ENCODE measurements around the gene SRP72. TPM values are rescaled to one million over a fixed set of nuclear protein-coding genes. Genes with fewer than 3 reads are reported as not detected.

SRP72 gene
- total and polyA plus RNA-seq, 4 donors = 32.1 to 69.7 (median 40.7) TPM

- no peak for TF ChIP-seq CTCF (IDR thresholded peaks at IDR 0.05; ENCODE audit: low read depth, low read length, missing input control)
Measured at GRCh38 chr4:56480691-56481090, 13.3 kb downstream of the SRP72 start (continued).

GRCh38 chr4:56496241-56496640, 28.8 kb downstream of the SRP72 start:
- no peaks in the 10 kb centered on the region for H3K4me1 ChIP-seq (ENCODE audit: control insufficient read depth in 4 of 4, insufficient read depth in 4 of 4, low read length in 3 of 4)
- H3K4me3 ChIP-seq (ENCODE audit: low read depth in 1 of 3, low read length in 3 of 3) = no peak overlapping the region
- H3K27ac ChIP-seq (ENCODE audit: low read depth in 1 of 2, low read length in 2 of 2) = no peak overlapping the region
- no peak overlapping the region for H3K9ac ChIP-seq (ENCODE audit: low read depth in 1 of 2, low read length in 2 of 2)
- H3K36me3 ChIP-seq (ENCODE audit: control insufficient read depth in 4 of 4, insufficient read depth in 3 of 4, low read depth in 1 of 4, low read length in 3 of 4) = peaks cover 9 to 52% (median 28%) of the 10 kb centered on the region in 4 donors
- WGBS = 98% methylated on average over 1 of the region's 1 CpG
- H3K27me3 ChIP-seq (ENCODE audit: control insufficient read depth in 4 of 4, insufficient read depth in 4 of 4, low read length in 3 of 4) = no peaks in the 10 kb centered on the region
- no peaks in the 10 kb centered on the region for H3K9me3 ChIP-seq (ENCODE audit: control insufficient read depth in 4 of 4, low read length in 3 of 4)
- DNase-seq (ENCODE audit: low spot score) = no peak
- TF ChIP-seq HNF4G (IDR thresholded peaks at IDR 0.05) = no peak
- TF ChIP-seq FOXA2 (IDR thresholded peaks at IDR 0.05) = no peak
- no peak for TF ChIP-seq TAF1 (conservative IDR thresholded peaks at IDR 0.05)
- TF ChIP-seq HNF4A (conservative IDR thresholded peaks at IDR 0.05) = no peak
- no peak for TF ChIP-seq MAX (IDR thresholded peaks at IDR 0.05)
- TF ChIP-seq CTCF (IDR thresholded peaks at IDR 0.05; ENCODE audit: low read depth, low read length, missing input control) = no peak
- no peak for TF ChIP-seq JUND (IDR thresholded peaks at IDR 0.05)
- TF ChIP-seq YY1 (IDR thresholded peaks at IDR 0.05) = no peak
- TF ChIP-seq SP1 (IDR thresholded peaks at IDR 0.05) = no peak
- no peak for TF ChIP-seq REST (IDR thresholded peaks at IDR 0.05)
- no peak for TF ChIP-seq GABPA (IDR thresholded peaks at IDR 0.05 in 1 of 2, conservative IDR thresholded peaks at IDR 0.05 in 1 of 2)
- no peak for TF ChIP-seq ZBTB33 (IDR thresholded peaks at IDR 0.05)
- TF ChIP-seq NR2F2 (IDR thresholded peaks at IDR 0.05) = no peak
- TF ChIP-seq RAD21 (IDR thresholded peaks at IDR 0.05) = no peak
- no peak for TF ChIP-seq EGR1 (IDR thresholded peaks at IDR 0.05; ENCODE audit: low read depth in 2 of 2)
- TF ChIP-seq ATF3 (IDR thresholded peaks at IDR 0.05) = no peak
- TF ChIP-seq FOXA1 (IDR thresholded peaks at IDR 0.05) = no peak
- TF ChIP-seq RXRA (IDR thresholded peaks at IDR 0.05) = no peak
